ENCODE results near the gene ARSJ.

Gene ARSJ

DNA sequence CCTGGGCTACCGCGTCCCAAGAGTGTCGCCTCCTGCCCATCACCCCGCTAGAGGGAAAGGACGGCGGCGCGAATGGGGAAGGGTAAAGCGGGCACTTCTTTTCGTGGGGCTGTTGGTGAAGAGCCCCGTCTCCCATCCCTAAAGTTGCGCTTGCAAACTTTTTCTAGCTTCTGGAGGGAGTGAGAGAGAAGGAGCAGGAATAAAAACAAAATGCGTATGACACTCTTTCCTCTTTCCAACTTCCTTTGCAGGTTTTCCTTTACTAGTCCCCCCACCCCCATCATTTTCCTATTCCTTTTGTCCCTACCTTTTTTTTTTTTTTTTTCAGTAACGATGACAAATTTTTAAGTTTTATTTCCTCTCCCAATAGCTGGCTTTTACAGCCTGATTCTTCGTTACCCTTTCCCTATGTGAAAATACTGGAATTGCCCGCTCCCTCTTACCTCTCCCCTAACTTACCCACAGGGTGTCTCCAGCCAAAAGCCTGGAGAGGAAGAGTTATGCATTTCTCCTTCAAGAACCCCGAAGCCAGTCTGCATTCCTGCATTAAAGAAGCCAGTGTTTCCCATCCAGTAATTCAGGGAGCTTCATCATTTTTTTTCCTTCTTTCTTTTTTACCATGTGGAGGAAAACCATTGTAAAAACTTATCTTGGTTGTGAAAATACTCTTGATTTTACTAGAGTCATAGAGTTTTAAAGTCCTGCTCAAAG, 613 bp upstream of the ARSJ start:
- no peaks in the 10 kb centered on the region for H3K9me3 ChIP-seq (ENCODE audit: low read length)
- H2AFZ ChIP-seq (ENCODE audit: low read length), result no peak overlapping the region
- no peaks in the 10 kb centered on the region for H4K20me1 ChIP-seq (ENCODE audit: insufficient read depth, low read length)
- no peak for TF ChIP-seq EZH2 (IDR thresholded peaks at IDR 0.05; ENCODE audit: borderline replicate concordance, low read length)
- TF ChIP-seq, protein P1, sequence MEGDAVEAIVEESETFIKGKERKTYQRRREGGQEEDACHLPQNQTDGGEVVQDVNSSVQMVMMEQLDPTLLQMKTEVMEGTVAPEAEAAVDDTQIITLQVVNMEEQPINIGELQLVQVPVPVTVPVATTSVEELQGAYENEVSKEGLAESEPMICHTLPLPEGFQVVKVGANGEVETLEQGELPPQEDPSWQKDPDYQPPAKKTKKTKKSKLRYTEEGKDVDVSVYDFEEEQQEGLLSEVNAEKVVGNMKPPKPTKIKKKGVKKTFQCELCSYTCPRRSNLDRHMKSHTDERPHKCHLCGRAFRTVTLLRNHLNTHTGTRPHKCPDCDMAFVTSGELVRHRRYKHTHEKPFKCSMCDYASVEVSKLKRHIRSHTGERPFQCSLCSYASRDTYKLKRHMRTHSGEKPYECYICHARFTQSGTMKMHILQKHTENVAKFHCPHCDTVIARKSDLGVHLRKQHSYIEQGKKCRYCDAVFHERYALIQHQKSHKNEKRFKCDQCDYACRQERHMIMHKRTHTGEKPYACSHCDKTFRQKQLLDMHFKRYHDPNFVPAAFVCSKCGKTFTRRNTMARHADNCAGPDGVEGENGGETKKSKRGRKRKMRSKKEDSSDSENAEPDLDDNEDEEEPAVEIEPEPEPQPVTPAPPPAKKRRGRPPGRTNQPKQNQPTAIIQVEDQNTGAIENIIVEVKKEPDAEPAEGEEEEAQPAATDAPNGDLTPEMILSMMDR (IDR thresholded peaks at IDR 0.05; ENCODE audit: low read length), result no peak
- H3K9ac ChIP-seq (ENCODE audit: low read length), result no peak overlapping the region
- H3K4me1 ChIP-seq (ENCODE audit: insufficient read depth, low read length, severe bottlenecking), result no peaks in the 10 kb centered on the region
- H3K9me2 ChIP-seq (ENCODE audit: low read depth, low read length), result no peaks in the 10 kb centered on the region
- H3K4me2 ChIP-seq (ENCODE audit: low read length), result no peak overlapping the region
- H3K36me3 ChIP-seq (ENCODE audit: insufficient read depth, low read length), result no peaks in the 10 kb centered on the region
- no peak overlapping the region for H3K27ac ChIP-seq (ENCODE audit: low read depth, low read length, poor library complexity, severe bottlenecking)
- no peaks in the 10 kb centered on the region for H3K27me3 ChIP-seq (ENCODE audit: insufficient read depth, low read length)
- no peak overlapping the region for H3K4me3 ChIP-seq (ENCODE audit: low read depth, low read length, poor library complexity, severe bottlenecking)
- H3K79me2 ChIP-seq (ENCODE audit: insufficient read depth, low read length), result no peaks in the 10 kb centered on the region
- H3F3A ChIP-seq (ENCODE audit: insufficient read depth, low read length), result no peaks in the 10 kb centered on the region

GRCh38 chr4:113978561-113979147, 793 bp downstream of the ARSJ start:
- Histone ChIP-seq H3K36me3 (ENCODE audit: insufficient read depth, low read length) (no peaks in the 10 kb centered on the region), H3K4me1 (ENCODE audit: insufficient read depth, low read length, severe bottlenecking) (no peaks in the 10 kb centered on the region), H3K27me3 (ENCODE audit: insufficient read depth, low read length) (no peaks in the 10 kb centered on the region), H3K9me3 (ENCODE audit: low read length) (0 out of 2 replicates have a peak, but pooled peaks cover 4% of the 10 kb centered on the region), H3K79me2 (ENCODE audit: insufficient read depth, low read length) (no peaks in the 10 kb centered on the region), H4K20me1 (ENCODE audit: insufficient read depth, low read length) (no peaks in the 10 kb centered on the region), H2AFZ (ENCODE audit: low read length) (no peak overlapping the region), H3F3A (ENCODE audit: insufficient read depth, low read length) (no peaks in the 10 kb centered on the region), H3K9me2 (ENCODE audit: low read depth, low read length) (no peaks in the 10 kb centered on the region), H3K4me2 (ENCODE audit: low read length) (no peak overlapping the region), H3K4me3 (ENCODE audit: low read depth, low read length, poor library complexity, severe bottlenecking) (no peak overlapping the region), H3K27ac (ENCODE audit: low read depth, low read length, poor library complexity, severe bottlenecking) (no peak overlapping the region), H3K9ac (ENCODE audit: low read length) (no peak overlapping the region)
- TF ChIP-seq, protein P1 (IDR thresholded peaks at IDR 0.05; ENCODE audit: low read length), result no peak
- no peak for TF ChIP-seq EZH2 (IDR thresholded peaks at IDR 0.05; ENCODE audit: borderline replicate concordance, low read length)

GRCh38 chr4:113978105-113978504, 1.3 kb downstream of the ARSJ start:
- no peaks in the 10 kb centered on the region for H3K79me2 ChIP-seq (ENCODE audit: insufficient read depth, low read length)
- no peaks in the 10 kb centered on the region for H4K20me1 ChIP-seq (ENCODE audit: insufficient read depth, low read length)
- H3K9me3 ChIP-seq (ENCODE audit: low read length), result 0 out of 2 replicates have a peak, but pooled peaks cover 4% of the 10 kb centered on the region
- no peak overlapping the region for H3K4me2 ChIP-seq (ENCODE audit: low read length)
- H3K4me3 ChIP-seq (ENCODE audit: low read depth, low read length, poor library complexity, severe bottlenecking), result no peak overlapping the region
- no peaks in the 10 kb centered on the region for H3K4me1 ChIP-seq (ENCODE audit: insufficient read depth, low read length, severe bottlenecking)
- H3K36me3 ChIP-seq (ENCODE audit: insufficient read depth, low read length), result no peaks in the 10 kb centered on the region
- H3K9ac ChIP-seq (ENCODE audit: low read length), result no peak overlapping the region
- no peaks in the 10 kb centered on the region for H3K27me3 ChIP-seq (ENCODE audit: insufficient read depth, low read length)
- no peaks in the 10 kb centered on the region for H3K9me2 ChIP-seq (ENCODE audit: low read depth, low read length)
- TF ChIP-seq, protein P1 (IDR thresholded peaks at IDR 0.05; ENCODE audit: low read length), result no peak
- TF ChIP-seq EZH2 (IDR thresholded peaks at IDR 0.05; ENCODE audit: borderline replicate concordance, low read length), result no peak
- H3K27ac ChIP-seq (ENCODE audit: low read depth, low read length, poor library complexity, severe bottlenecking), result no peak overlapping the region
- H2AFZ ChIP-seq (ENCODE audit: low read length), result no peak overlapping the region
- H3F3A ChIP-seq (ENCODE audit: insufficient read depth, low read length), result no peaks in the 10 kb centered on the region
